ENCODE measurements around the gene TMCO5A.
"Not testable (repeated sequence)": the region's sequence is repeated elsewhere in the genome, so short reads cannot be mapped to it uniquely, and the experiment has no call there.

TMCO5A gene

GRCh38 chr15:37934340-37934739 is at the start of gene TMCO5A:
TSS of gene TMCO5A (plus strand) at chr15:37934640. CDS start at chr15:37936324, 1,684 bp downstream.
- DNase-seq: no peak

GRCh38 chr15:37885651-37886050 is 48.8 kb upstream of the TMCO5A start:
- DNase-seq: no peak

GRCh38 chr15:37888356-37888755 is 46.1 kb upstream of the TMCO5A start:
- no peak for DNase-seq

GRCh38 chr15:37891766-37892368 is 42.6 kb upstream of the TMCO5A start:
- DNase-seq: peak in 1 of 2 experiments; percentile 36

GRCh38 chr15:37893309-37893708 is 41.1 kb upstream of the TMCO5A start:
- DNase-seq: no peak

- DNase-seq: no peak
Measured at GRCh38 chr15:37898362-37898761, 36.1 kb upstream of the TMCO5A start.

- DNase-seq: no peak
Measured at GRCh38 chr15:37900326-37901221, 33.9 kb upstream of the TMCO5A start.

GRCh38 chr15:37902126-37902525 is 32.3 kb upstream of the TMCO5A start:
- no peak for DNase-seq

- DNase-seq: no peak
Measured at GRCh38 chr15:37903919-37904625, 30.4 kb upstream of the TMCO5A start.

- no peak for DNase-seq
Measured at GRCh38 chr15:37907136-37907535, 27.3 kb upstream of the TMCO5A start.

GRCh38 chr15:37921527-37922385 is 12.7 kb upstream of the TMCO5A start:
- no peak for DNase-seq

GRCh38 chr15:37926136-37926535 is 8.3 kb upstream of the TMCO5A start:
- DNase-seq: no peak

- DNase-seq: no peak
Measured at GRCh38 chr15:37929238-37929637, 5.2 kb upstream of the TMCO5A start.

- DNase-seq: no peak
Measured at GRCh38 chr15:37931321-37931720, 3.1 kb upstream of the TMCO5A start.

GRCh38 chr15:37931868-37932267 is 2.6 kb upstream of the TMCO5A start:
- DNase-seq: no peak

GRCh38 chr15:37932549-37932948 is 1.9 kb upstream of the TMCO5A start:
- no peak for DNase-seq

- DNase-seq: no peak
Measured at GRCh38 chr15:37933666-37934065, 774 bp upstream of the TMCO5A start.

GRCh38 chr15:37940876-37941275 is 6.4 kb downstream of the TMCO5A start:
- DNase-seq: no peak

- DNase-seq: no peak
Measured at GRCh38 chr15:37941779-37942178, 7.3 kb downstream of the TMCO5A start.

- DNase-seq: no peak
Measured at GRCh38 chr15:37951999-37952398, 17.6 kb downstream of the TMCO5A start.

- DNase-seq: not testable (repeated sequence)
Measured at GRCh38 chr15:37960742-37961141, 26.3 kb downstream of the TMCO5A start.

- DNase-seq: no peak
Measured at GRCh38 chr15:37967788-37968187, 33.3 kb downstream of the TMCO5A start.

GRCh38 chr15:37973856-37974255 is 39.4 kb downstream of the TMCO5A start:
- no peak for DNase-seq

All from NCI-H1930 (cell line).